Breast epithelium (tissue), 3 donors: Measurements from ENCODE around the gene MUC4.

ENCODE experiments used
- POLR2A ChIP-seq: fragments of 450-650 bp; IDR thresholded peaks from one replicate; pipeline ENCODE4 v1.6.1; 2016; ENCODE audit warnings: antibody characterized with exemption, mild to moderate bottlenecking, moderate library complexity
- POLR2AphosphoS5 ChIP-seq, 3 donors: sonication (generic); formaldehyde crosslinking; IDR thresholded peaks; one replicate each; pipeline ENCODE4 v1.6.1; 2017; ENCODE audit warnings: antibody characterized with exemption in 3 of 3

DNA sequence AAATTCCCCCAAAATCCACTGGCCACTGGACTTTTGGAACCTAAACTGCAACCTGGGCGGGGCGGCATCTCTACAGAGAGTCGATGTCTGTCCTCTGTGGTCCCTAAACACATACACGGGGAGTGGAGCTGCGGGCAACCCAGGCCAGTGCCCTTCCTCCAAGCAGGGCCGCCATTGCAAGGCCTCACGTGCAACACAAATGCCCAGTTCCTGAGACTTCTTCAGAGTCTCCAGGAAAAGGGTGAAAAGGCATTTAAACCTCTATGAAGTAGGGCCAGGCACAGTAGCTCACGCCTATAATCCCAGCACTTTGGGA, 4.9 kb downstream of the MUC4 start:
- TF ChIP-seq POLR2AphosphoS5 (IDR thresholded peaks at IDR 0.05) = no peak
- no peak for TF ChIP-seq POLR2A
